Metanephros (tissue), 1 donor: ENCODE measurements around the gene ALDH5A1. TPM values are rescaled to one million over a fixed set of nuclear protein-coding genes. Genes with fewer than 3 reads are reported as not detected.

ENCODE experiments used
- total RNA-seq: library from RNA; depleted of rRNA; stranded (reverse); fragments of >200 nt; gene quantifications from one replicate; pipeline ENCODE4 v1.2.3, GENCODE V29; 2014

Gene ALDH5A1
- 21.0 TPM for total RNA-seq

GRCh38 chr6:24494821-24495795, at the start of gene ALDH5A1:
ALDH5A1 (plus strand) TSS chr6:24494969; CDS start chr6:24494997, 28 bp downstream.

GRCh38 chr6:24489470-24489869, 5.3 kb upstream of the ALDH5A1 start, which contains the start of gene GPLD1:
GPLD1 (minus strand) TSS chr6:24489578; CDS start chr6:24489511, 67 bp downstream.

Other genes with a start within 250 kb of the ALDH5A1 start
- gene DCDC2, start 136.9 kb upstream of the ALDH5A1 start, total RNA-seq = 84.9 TPM
- gene MRS2, start 92.0 kb upstream of the ALDH5A1 start, total RNA-seq = 28.6 TPM
- gene GPLD1, start 5.4 kb upstream of the ALDH5A1 start, total RNA-seq = 3.9 TPM
- 0.29 TPM for gene KIAA0319, start 151.2 kb downstream of the ALDH5A1 start, total RNA-seq
- gene TDP2, start 171.9 kb downstream of the ALDH5A1 start, total RNA-seq = 38.9 TPM
- 7.5 TPM for gene ACOT13, start 172.1 kb downstream of the ALDH5A1 start, total RNA-seq
- gene C6orf62, start 224.2 kb downstream of the ALDH5A1 start, total RNA-seq = 78.2 TPM